HL-60 (cell line): ENCODE results near the gene QRSL1.

Experiments used
- DNase-seq, 2 experiments: peaks; one replicate each; pipeline ENCODE4 v3.0.0-alpha.2; 2010 to 2020; ENCODE audit warnings: low read depth in 1 of 2, low spot score in 1 of 2
- H3K27ac ChIP-seq: fragments of 250-450 bp; sonication (Bioruptor Pico); replicated peaks from 2 replicates; pipeline ENCODE4 v1.5.1; 2020; ENCODE audit warnings: mild to moderate bottlenecking, moderate library complexity
- H3K27me3 ChIP-seq: fragments of 250-450 bp; sonication (Bioruptor Pico); 2 replicates; pipeline ENCODE4 v1.5.1; 2021; ENCODE audit warnings: mild to moderate bottlenecking, moderate library complexity; ENCODE audit not compliant: insufficient read depth, poor library complexity, severe bottlenecking
- H3K4me3 ChIP-seq: replicated peaks from 2 replicates; pipeline ENCODE4 v1.5.1; 2011; ENCODE audit warnings: mild to moderate bottlenecking, control low read depth, low read length; ENCODE audit not compliant: insufficient read depth
- GABPA ChIP-seq: IDR thresholded peaks from 2 replicates; pipeline ENCODE4 v1.6.1; 2012; ENCODE audit warnings: low read depth
- POLR2AphosphoS5 ChIP-seq: IDR thresholded peaks from 2 replicates; pipeline ENCODE4 v1.6.1; 2012; ENCODE audit warnings: low read depth
- SPI1 ChIP-seq: IDR thresholded peaks from 2 replicates; pipeline ENCODE4 v1.6.1; 2012; ENCODE audit warnings: low read depth, mild to moderate bottlenecking, borderline replicate concordance
- TF ChIP-seq, protein P1 (sequence below): IDR thresholded peaks from one replicate; pipeline ENCODE4 v1.5.1; 2011; ENCODE audit warnings: low read length, control low read depth, inconsistent platforms; ENCODE audit not compliant: insufficient read depth
- TF ChIP-seq, protein P2 (sequence below): IDR thresholded peaks from 2 replicates; pipeline ENCODE4 v1.6.1; 2012; ENCODE audit warnings: low read depth; ENCODE audit not compliant: insufficient replicate concordance

Gene QRSL1

DNA sequence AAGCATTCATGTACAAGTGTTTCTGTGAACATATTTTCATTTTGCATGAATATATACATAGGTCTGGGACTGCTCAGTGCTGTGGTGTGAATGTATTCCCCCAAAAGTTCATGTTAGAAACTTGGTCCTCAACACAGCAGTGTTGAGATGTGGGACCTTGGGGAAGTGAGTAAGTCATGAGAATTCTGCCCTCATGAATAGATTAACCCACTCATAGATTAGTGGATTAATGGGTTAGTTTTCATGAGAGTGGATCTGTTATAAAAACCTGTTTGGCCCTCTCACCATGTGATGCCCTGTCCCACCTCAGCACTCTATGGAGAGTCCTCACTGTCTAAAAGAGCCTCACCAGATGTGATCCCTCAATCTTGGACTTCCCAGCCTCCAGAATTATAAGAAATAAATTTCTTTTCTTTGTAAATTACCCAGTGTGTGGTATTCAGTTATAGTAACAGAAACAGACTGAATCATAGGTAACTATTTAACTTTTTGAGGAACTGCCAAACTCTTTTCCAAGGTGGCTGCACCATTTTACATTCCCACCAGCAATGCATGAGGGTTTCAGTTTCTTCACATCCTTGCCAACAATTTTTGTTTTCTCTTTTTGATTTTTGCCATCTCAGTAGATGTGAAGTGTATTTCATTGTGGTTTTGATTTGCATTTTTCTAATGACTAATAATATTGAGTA, 45.3 kb downstream of the QRSL1 start:
- no peak for DNase-seq
- Histone ChIP-seq H3K27ac (no peak overlapping the region), H3K4me3 (no peak overlapping the region), H3K27me3 (no peaks in the 10 kb centered on the region)
- no peak for TF ChIP-seq POLR2AphosphoS5
- TF ChIP-seq GABPA = no peak
- TF ChIP-seq SPI1 = no peak
- TF ChIP-seq, protein P1, sequence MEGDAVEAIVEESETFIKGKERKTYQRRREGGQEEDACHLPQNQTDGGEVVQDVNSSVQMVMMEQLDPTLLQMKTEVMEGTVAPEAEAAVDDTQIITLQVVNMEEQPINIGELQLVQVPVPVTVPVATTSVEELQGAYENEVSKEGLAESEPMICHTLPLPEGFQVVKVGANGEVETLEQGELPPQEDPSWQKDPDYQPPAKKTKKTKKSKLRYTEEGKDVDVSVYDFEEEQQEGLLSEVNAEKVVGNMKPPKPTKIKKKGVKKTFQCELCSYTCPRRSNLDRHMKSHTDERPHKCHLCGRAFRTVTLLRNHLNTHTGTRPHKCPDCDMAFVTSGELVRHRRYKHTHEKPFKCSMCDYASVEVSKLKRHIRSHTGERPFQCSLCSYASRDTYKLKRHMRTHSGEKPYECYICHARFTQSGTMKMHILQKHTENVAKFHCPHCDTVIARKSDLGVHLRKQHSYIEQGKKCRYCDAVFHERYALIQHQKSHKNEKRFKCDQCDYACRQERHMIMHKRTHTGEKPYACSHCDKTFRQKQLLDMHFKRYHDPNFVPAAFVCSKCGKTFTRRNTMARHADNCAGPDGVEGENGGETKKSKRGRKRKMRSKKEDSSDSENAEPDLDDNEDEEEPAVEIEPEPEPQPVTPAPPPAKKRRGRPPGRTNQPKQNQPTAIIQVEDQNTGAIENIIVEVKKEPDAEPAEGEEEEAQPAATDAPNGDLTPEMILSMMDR = no peak
- TF ChIP-seq, protein P2, sequence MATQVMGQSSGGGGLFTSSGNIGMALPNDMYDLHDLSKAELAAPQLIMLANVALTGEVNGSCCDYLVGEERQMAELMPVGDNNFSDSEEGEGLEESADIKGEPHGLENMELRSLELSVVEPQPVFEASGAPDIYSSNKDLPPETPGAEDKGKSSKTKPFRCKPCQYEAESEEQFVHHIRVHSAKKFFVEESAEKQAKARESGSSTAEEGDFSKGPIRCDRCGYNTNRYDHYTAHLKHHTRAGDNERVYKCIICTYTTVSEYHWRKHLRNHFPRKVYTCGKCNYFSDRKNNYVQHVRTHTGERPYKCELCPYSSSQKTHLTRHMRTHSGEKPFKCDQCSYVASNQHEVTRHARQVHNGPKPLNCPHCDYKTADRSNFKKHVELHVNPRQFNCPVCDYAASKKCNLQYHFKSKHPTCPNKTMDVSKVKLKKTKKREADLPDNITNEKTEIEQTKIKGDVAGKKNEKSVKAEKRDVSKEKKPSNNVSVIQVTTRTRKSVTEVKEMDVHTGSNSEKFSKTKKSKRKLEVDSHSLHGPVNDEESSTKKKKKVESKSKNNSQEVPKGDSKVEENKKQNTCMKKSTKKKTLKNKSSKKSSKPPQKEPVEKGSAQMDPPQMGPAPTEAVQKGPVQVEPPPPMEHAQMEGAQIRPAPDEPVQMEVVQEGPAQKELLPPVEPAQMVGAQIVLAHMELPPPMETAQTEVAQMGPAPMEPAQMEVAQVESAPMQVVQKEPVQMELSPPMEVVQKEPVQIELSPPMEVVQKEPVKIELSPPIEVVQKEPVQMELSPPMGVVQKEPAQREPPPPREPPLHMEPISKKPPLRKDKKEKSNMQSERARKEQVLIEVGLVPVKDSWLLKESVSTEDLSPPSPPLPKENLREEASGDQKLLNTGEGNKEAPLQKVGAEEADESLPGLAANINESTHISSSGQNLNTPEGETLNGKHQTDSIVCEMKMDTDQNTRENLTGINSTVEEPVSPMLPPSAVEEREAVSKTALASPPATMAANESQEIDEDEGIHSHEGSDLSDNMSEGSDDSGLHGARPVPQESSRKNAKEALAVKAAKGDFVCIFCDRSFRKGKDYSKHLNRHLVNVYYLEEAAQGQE = no peak

DNA sequence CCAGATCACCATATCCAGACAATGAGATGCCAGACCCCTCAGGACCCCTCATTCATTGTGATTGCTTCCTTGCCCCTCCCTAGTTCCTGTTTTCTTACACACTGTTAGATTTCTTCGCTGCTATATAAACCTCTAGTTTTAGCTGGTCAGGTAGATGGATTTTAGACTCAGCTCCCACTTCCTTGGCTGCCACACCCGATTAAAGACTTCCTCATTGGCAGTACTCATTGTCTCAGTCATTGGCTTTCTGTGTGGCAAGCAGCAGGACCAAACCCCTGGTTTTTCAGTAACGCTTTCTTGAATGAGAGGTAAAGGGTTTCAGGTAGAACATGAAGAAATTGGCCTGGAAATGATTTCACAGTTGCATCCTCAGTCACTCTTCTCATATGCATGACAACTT, 47.9 kb downstream of the QRSL1 start:
- Histone ChIP-seq H3K27ac (no peak overlapping the region), H3K4me3 (no peak overlapping the region), H3K27me3 (no peaks in the 10 kb centered on the region)
- DNase-seq = no peak
- TF ChIP-seq SPI1 = peak; percentile 63; the same call in 1 of the 2 replicates
- TF ChIP-seq, protein P1 = no peak

DNA sequence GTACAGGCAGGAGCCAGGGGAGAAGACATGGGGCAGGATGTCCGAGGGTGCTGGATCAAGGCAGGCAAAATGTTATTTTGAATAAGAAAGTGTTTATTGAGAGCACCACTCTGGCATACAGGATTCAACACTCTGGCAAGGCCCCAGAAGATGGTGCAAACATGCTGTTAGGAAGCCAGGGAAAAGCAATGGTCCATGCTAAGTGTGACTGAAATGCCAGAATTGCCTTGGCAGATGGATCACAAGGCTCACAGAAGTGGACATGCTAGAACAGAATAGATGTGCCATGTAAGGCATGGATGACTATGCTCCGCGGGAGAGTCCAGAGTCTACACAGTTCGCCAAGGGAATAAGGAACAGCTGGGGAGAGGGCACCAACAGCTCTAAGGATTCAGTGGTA, 54.6 kb downstream of the QRSL1 start:
- H3K4me3 ChIP-seq = no peak overlapping the region
- TF ChIP-seq POLR2AphosphoS5 (no peak), SPI1 (no peak), GABPA (no peak)
- TF ChIP-seq, protein P2 = no peak
- TF ChIP-seq, protein P1 = no peak
- H3K27ac ChIP-seq = no peak overlapping the region
- DNase-seq = no peak
- H3K27me3 ChIP-seq = no peaks in the 10 kb centered on the region

DNA sequence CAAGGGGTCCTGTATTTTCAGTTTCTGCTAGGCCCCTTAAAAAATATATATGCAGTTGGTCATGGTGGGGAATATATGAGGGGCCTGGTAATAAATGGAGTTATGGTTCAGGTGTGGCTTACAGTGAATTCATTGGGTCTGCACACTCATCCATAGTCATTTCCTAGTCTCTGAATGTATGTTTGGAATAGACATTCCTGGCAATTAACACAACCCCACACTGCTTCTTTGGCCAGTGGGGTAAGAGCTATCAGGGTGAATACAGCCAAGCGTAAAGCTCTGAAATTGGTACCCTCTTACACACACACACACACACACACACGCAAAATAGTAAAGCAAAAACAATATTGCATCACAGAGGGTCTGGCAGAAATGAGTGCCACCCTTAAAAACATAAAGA, 56.5 kb downstream of the QRSL1 start:
- H3K4me3 ChIP-seq = no peak overlapping the region
- no peak for DNase-seq
- H3K27ac ChIP-seq = no peak overlapping the region
- TF ChIP-seq, protein P1 = no peak
- no peak for TF ChIP-seq SPI1
- no peak for TF ChIP-seq GABPA
- TF ChIP-seq, protein P2 = no peak
- no peak for TF ChIP-seq POLR2AphosphoS5
- H3K27me3 ChIP-seq = no peaks in the 10 kb centered on the region
